ENCODE measurements around the gene CLN5. TPM values are rescaled to one million over a fixed set of nuclear protein-coding genes. Genes with fewer than 3 reads are reported as not detected.
A peak's percentile ranks its signal among the peaks of the same experiment; 100 is the strongest.
"Not testable (repeated sequence)": the region's sequence is repeated elsewhere in the genome, so short reads cannot be mapped to it uniquely, and the experiment has no call there.

The CLN5 gene
- 10 to 100 TPM in 11 of 12 donors, not detected in 1; 13.2 to 25.2 (median 20.8) TPM for polyA plus RNA-seq (ENCODE audit: insufficient read length in 12 of 12)
- long read RNA-seq, donor 1, full-length matches to known transcripts, result 28 of 28 reads
- long read RNA-seq, donor 1, partial matches to known transcripts, result 0 of 28 reads
- long read RNA-seq, donor 1, other reads (novel, unspliced or antisense), result 0 of 28 reads
- long read RNA-seq, donor 2, full-length matches to known transcripts, result 14 of 21 reads
- long read RNA-seq, donor 2, partial matches to known transcripts, result 7 of 21 reads
- long read RNA-seq, donor 2, other reads (novel, unspliced or antisense), result 0 of 21 reads
- long read RNA-seq, donor 3, full-length matches to known transcripts, result 7 of 7 reads
- long read RNA-seq, donor 3, partial matches to known transcripts, result 0 of 7 reads
- long read RNA-seq, donor 3, other reads (novel, unspliced or antisense), result 0 of 7 reads
- long read RNA-seq, donor 4, full-length matches to known transcripts, result 3 of 3 reads
- long read RNA-seq, donor 4, partial matches to known transcripts, result 0 of 3 reads
- long read RNA-seq, donor 4, other reads (novel, unspliced or antisense), result 0 of 3 reads
- long read RNA-seq, donor 5, full-length matches to known transcripts, result 22 of 22 reads
- long read RNA-seq, donor 5, partial matches to known transcripts, result 0 of 22 reads
- long read RNA-seq, donor 5, other reads (novel, unspliced or antisense), result 0 of 22 reads
- long read RNA-seq, donor 6, full-length matches to known transcripts, result 4 of 4 reads
- long read RNA-seq, donor 6, partial matches to known transcripts, result 0 of 4 reads
- long read RNA-seq, donor 6, other reads (novel, unspliced or antisense), result 0 of 4 reads
- long read RNA-seq, donor 7, full-length matches to known transcripts, result 4 of 4 reads
- long read RNA-seq, donor 7, partial matches to known transcripts, result 0 of 4 reads
- long read RNA-seq, donor 7, other reads (novel, unspliced or antisense), result 0 of 4 reads
- long read RNA-seq, donor 8, full-length matches to known transcripts, result 12 of 12 reads
- long read RNA-seq, donor 8, partial matches to known transcripts, result 0 of 12 reads
- long read RNA-seq, donor 8, other reads (novel, unspliced or antisense), result 0 of 12 reads
- long read RNA-seq, donor 9, full-length matches to known transcripts, result 20 of 20 reads
- long read RNA-seq, donor 9, partial matches to known transcripts, result 0 of 20 reads
- long read RNA-seq, donor 9, other reads (novel, unspliced or antisense), result 0 of 20 reads
- long read RNA-seq, donor 10, full-length matches to known transcripts, result 10 of 10 reads
- long read RNA-seq, donor 10, partial matches to known transcripts, result 0 of 10 reads
- long read RNA-seq, donor 10, other reads (novel, unspliced or antisense), result 0 of 10 reads
- long read RNA-seq, donor 11, full-length matches to known transcripts, result 13 of 13 reads
- long read RNA-seq, donor 11, partial matches to known transcripts, result 0 of 13 reads
- long read RNA-seq, donor 11, other reads (novel, unspliced or antisense), result 0 of 13 reads

DNA sequence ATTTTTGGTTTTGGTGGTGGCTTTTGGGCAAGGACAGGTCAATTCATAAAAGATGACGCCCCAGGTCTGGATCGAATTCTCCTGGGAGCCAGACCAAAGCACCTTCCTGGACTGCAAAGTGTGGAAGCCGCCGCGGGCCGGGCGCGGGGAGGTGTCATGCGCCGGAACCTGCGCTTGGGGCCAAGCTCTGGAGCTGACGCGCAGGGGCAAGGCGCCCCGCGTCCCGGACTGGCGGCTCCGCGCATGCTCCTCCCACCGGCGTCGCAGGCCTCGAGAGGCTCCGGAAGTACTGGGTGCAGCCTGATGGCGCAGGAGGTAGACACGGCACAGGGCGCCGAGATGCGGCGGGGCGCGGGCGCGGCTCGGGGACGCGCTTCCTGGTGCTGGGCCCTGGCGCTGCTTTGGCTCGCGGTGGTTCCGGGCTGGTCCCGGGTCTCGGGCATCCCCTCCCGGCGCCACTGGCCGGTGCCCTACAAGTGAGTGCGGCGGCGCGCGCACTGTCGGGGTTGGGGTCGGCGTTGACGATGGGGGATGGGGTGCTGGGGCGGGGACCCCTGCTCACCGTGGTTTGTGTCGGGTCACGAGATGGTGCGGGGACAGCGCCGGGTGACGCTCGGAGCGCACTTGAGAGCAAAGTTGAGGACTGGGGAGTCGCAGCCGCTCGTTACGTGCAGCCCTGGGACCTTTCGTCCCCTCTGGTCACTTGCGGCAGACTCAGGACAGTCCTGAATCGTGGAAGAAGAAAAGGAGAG lies at the start of gene CLN5:
CLN5 (plus strand) TSS at position 286 of the 752 bp plus-strand sequence; CDS start at position 304, 18 bp downstream.
- peak; percentile 89 for DNase-seq

DNA sequence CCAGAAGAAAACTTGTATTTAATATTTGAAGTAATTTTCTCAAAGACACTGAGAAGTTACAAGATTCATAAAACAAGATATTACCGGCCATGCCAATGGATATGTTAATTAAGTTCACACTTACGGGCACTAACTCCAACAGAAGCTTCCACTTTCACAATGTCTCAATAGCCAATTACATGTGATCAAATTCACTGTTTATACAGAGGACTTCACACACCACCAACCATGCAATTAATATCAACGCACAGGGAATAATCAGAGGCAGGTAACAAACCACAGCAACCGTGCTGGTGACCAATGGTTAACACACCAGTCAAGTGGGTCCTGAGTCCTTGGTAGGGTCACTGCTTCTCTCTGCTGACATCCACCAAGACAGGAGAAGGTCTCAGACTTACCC lies 49.5 kb upstream of the CLN5 start:
- DNase-seq, result no peak

DNA sequence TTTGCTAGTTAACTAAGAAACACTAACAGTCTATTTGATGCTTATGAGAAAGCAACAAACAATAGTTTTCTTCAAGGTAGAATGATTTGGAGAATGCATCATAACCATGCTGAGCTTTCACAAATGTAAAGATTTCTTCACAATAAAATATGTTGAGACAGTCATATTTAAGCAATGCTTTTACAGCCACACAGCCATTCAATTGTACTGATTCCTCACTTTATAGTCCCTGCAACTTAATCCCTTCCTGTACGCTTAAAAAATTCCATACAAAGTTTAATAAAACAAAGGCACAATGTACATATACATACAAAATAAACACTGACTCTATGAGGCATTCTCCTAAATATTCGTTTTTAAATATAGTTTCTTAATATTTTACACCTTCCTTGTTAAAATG lies 48.2 kb upstream of the CLN5 start:
- DNase-seq, result no peak

DNA sequence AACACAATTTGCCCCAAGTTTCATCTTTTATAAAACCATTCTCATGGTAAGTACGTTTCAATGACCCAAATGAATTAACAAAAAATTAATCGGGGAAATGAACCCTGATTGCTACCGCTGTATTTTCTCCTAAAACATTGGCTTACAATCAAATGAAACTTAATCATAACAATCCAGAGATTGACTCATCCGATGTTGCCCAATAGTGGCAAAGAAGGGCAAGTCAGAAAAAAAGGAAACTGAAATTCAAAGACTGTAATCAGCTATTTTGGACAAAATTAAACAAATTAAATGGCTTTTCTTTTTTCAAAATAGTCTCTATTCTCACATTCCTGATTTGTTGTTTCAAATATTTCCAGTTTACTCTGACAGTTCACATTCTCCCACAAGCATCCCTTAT lies 47.4 kb upstream of the CLN5 start:
- DNase-seq, result no peak

DNA sequence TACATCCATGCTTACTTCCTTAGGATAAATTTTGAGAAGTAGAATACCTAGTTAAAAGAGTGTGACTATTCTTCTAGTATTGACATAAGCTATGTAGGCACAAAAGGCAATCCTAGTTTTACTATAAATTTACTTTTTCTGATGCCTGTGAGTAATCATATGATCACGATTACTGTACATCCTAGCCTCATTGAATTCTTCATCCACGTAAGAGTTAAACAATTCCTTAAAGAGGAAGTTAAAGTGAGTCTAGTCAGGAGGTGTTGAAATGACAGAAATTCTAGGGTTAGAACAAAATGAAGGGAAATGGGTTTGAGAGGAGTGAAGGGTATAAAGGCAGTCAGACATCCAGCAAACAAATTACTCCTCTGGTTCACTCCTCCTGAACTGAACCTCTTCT lies 43.7 kb upstream of the CLN5 start, which contains the start of gene ACOD1:
ACOD1 (plus strand) TSS at position 363 of the 400 bp plus-strand sequence. CDS start 48 bp downstream, outside the sequence.
- DNase-seq, result no peak

DNA sequence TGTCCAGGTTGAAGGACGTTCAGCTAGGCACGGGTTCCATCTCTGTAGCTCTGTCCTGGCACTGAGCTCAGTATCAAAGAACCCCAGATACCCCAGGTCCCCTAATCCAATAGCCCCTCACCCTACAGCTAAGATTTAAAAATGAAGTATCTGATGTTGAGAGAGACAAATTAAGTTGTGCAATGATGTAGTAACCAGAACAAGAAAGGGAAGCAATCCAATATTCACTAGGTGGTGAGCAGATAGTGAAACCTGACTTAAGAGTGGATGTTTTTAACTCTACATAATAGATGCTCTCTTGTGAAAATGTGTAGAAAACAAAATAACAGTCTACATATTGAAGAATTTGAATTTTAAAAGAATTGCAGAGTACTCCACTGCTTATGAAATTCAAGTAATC lies 41.8 kb upstream of the CLN5 start:
- no peak for DNase-seq

DNA sequence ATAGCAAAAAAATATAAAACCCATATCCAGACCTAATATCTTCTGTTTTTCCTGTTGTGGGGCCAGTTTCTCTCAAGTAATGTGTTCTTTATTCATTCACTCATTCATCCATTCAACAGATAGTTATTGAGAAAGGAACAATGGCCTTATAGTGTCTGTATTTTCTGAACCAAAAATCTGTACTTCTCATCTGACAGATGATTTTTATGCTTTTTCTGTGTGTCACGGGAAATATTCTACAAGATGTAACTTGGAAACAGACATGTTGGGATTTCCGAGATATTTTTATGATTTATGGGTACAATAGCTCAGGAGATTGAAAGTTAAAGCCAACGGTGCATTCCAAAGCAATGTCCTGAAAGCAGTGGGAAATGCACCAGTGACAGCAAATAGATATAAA lies 37.9 kb upstream of the CLN5 start:
- DNase-seq, result no peak

DNA sequence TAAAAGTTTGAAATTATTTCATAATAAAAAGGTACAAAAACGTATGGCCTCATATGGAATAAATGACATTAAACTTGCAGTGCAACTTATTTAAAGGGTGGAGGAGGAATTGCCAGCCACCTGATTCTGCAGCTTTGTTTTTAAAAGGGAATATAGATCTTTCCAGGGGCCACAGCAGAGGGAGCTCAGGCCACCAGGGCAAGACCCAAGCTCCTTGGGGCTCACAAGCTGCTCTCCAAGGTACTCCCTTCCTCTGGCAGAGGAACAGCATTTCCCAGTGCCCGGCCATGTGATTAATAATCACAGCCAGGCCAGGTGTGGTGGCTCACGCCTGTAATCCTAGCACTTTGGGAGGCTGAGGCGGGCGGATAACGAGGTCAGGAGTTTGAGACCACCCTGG lies 37.3 kb upstream of the CLN5 start:
- no peak for DNase-seq

DNA sequence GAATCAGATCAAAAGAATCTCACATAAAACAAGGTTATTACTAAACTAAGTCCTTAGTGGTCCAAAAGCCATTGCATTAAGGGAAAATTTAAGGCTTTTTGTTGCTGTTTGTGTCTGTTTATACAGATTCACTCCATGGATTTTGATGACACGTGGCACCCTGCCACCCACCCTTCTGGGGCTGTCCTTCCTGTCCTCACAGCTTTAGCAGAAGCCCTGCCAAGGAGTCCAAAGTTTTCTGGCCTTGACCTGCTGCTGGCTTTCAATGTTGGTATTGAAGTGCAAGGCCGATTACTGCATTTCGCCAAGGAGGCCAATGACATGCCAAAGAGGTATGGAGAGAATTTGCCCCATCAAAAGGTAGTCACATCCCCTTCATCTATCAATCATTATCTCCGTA lies 36.7 kb upstream of the CLN5 start:
- DNase-seq, result no peak

DNA sequence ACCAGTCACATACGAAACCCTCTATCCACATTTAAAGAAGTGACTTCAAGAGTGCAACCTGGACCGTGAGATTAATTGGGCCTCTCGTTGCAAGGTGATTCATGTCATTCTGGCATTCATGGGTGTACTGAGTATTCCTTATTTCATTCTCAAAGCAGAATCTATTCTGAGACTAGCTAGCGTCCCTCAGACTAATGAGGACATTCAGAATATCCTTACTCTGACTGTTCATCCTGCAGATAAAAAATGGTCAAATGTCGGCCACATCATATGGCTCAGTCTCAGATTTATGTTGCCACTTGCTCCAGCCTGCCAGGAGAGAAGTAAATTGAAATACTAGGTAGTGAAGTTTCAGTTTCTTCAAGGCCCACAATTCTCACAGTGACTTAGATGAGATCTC lies 36.2 kb upstream of the CLN5 start:
- no peak for DNase-seq

DNA sequence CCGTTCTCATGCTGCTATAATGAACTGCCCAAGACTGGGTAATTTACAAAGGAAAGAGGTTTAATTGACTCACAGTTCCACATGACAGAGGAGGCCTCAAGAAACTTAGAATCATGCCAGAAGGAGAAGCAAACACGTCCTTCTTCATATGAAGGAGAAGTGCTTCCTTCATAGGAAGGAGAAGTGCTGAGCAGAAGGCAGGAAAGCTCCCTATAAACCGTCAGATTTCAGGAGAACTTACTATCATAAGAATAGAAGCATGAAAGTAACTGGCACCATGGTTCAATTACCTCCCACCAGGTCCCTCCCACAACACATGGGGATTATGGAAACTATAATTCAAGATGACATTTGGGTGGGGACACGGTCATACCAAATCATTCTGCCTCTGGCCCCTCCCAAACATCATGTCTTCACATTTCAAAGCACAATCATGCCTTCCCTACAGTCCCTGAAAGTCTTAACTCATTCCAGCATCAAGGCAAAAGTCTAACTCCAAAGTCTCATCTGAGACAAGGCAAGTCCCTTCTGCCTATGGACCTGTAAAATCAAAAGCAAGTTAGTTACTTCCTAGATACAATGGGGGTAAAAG lies 32.9 kb upstream of the CLN5 start:
- no peak for DNase-seq

DNA sequence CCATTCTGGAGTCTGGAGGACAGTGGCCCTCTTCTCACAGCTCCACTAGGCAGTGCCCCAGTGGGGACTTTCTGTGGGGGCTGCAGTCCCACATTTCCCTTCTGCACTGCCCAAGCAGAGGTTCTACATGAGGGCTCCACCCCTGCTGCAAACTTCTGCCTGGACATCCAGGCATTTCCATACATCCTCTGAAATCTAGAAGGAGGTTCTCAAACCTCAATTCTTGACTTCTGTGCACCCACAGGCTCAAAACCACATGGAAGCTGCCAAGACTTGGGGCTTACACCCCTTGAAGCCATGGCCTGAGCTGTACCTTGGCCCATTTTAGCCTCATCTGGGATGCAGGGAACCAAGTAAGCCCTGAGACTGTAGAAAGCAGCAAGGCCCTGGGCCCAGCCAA lies 32.1 kb upstream of the CLN5 start:
- DNase-seq, result not testable (repeated sequence)

DNA sequence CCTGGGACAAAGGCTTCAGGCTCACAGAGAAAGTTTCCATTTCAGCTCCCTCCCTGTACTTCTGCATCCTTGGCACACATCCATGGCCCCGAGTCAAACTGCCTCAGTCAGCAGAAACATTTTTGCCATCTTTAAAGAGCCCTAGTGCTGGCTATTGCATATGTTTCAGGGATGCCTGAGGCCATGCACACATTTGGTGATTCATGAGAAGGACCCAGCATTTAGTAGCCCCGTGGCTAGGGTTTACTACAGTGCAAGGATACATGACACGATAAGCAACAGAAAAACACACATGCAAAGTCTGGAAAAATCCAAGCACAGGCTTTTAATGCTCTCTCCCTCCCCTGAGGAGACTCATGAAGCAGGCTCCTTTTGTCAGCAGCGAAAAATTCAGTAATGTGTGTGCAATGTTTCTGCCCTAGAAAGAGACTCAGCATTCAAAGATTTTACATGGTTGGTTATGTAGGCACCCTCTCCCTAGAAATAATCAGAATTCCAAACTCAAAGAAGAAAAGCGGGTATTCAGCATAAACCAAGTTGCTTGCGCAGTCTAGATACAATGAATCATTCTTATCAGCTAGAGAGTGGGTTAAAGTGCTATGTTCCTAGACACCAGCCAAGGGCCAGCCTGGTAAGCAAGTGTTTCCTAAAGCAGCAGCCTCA lies 26.0 kb upstream of the CLN5 start:
- DNase-seq, result peak; percentile 73

DNA sequence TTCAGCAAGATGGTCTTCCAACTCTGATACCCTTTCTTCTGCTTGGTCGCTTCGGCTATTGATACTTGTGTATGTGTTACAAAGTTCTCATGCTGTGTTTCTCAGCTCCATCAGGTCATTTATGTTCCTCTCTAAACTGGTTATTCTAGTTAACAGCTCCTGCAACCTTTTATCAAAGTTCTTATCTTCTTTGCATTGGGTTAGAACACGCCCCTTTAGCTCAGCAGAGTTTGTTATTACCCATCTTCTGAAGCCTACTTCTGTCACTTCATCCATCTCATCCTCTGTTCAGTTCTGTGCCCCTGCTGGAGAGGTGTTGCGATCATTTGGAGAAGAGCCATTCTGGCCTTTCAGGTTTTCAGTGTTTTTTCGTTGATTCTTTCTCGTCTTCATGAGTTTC lies 24.9 kb upstream of the CLN5 start:
- no peak for DNase-seq

DNA sequence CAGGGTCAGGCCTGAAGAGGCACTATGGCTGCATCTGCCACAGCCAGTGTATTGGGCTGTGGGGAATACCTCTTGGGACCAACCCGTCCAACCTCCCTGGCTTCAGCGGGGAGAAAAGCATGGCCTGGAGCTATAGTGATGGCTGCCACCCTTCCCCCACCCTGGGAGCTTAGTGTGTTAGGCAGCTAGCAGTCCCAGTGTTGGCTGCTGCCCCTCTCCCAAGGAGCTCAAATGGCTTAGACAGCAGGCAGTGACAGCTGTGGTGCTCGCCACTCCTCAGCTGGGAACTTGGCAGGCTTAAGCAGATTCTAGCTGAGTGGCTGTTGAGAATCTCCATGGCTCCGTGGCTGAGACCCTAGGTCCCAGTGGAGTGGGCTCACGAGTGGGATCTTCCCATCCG lies 23.8 kb upstream of the CLN5 start:
- DNase-seq, result no peak

DNA sequence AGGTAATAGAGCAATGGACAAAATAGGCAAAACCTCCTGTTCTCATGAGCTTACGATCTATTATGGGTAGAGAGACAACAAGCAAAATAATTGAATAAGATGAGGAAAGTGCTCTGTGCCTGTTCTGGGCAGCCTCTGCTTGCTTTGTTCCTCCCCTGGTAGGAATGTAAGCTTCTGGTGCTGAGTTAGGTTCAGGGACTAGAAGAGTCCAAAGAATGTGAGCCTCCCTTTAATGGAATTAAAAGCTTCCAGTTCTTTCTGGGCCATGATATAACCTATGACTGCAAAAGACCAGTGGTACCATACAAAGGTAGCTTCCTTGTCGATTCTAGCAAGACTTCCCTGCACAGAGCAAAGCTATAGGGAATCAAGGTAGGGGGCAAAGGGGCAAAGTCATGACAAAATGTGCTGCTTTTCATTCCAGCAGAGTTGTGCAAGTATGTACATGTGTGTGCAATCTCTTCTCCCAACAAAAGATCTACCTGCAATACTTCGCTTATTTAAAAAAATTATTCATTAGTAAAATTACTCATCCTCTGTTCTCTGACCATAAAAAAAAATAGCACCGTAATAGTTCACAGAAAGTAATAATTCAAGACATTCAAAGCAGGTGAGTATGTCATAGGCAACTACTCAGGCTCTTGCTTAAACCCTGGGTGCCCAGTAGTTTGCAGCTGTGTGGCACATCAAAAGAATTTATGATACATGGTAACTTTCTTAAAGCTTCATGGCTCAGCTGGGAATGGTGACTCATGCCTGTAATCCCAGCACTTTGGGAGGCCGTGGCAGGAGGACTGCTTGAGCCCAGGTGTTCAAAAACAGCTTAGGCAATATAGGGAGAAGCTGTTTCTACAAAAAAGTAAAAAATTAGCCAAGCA lies 22.2 kb upstream of the CLN5 start:
- no peak for DNase-seq

DNA sequence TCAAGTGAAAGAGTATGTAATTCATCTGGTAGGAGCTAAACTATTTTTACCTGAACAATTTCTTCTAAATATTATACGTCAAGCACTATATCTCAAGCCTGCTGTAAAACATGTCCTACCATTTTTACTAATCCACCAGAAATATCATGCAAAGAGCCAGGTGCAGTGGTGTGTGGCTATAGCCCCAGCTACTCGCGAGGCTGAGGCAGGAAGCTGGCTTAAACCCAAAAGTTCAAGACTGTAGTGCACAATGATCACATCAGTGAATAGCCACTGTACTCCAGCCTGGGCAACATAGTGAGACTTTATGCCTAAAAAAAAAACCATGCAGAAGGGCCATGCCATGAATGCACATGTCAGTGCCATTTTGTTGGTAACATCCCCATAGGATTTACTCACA lies 20.7 kb upstream of the CLN5 start:
- no peak for DNase-seq
